ENCODE measurements around the gene STT3A.

DNA sequence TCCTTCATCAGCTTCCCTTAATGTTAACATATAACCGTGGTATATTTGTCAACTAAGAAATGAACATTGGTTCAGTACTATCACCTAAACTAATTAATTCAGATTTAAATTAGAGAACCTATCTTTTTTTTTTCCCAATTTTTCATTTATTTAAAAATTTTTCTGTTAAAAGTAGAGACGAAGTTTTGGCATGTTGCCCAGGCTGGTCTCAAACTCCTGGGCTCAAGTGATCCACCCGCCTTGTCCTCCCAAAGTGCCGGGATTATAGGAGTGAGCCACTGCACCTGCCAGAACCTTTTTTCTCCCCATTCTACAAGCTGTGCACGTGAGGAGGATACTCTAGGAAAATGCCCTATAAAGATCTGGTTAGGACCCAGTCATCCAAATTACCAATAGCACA is 19.7 kb upstream of the STT3A start:
- TF ChIP-seq, protein P1, sequence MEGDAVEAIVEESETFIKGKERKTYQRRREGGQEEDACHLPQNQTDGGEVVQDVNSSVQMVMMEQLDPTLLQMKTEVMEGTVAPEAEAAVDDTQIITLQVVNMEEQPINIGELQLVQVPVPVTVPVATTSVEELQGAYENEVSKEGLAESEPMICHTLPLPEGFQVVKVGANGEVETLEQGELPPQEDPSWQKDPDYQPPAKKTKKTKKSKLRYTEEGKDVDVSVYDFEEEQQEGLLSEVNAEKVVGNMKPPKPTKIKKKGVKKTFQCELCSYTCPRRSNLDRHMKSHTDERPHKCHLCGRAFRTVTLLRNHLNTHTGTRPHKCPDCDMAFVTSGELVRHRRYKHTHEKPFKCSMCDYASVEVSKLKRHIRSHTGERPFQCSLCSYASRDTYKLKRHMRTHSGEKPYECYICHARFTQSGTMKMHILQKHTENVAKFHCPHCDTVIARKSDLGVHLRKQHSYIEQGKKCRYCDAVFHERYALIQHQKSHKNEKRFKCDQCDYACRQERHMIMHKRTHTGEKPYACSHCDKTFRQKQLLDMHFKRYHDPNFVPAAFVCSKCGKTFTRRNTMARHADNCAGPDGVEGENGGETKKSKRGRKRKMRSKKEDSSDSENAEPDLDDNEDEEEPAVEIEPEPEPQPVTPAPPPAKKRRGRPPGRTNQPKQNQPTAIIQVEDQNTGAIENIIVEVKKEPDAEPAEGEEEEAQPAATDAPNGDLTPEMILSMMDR (IDR thresholded peaks at IDR 0.05), result no peak
- TF ChIP-seq POLR2A (IDR thresholded peaks at IDR 0.05), result no peak

Measured in testis (tissue), 2 donors.